ENCODE results near the gene SLC43A1.

GRCh38 chr11:57479021-57479663, 36.4 kb downstream of the SLC43A1 start:
- TF ChIP-seq CREB5 (CRISPR knock-in tag; IDR thresholded peaks at IDR 0.05; ENCODE audit: low read depth) (no peak), CSRNP3 (CRISPR knock-in tag; IDR thresholded peaks at IDR 0.05) (no peak), PATZ1 (CRISPR knock-in tag; IDR thresholded peaks at IDR 0.05; ENCODE audit: borderline replicate concordance) (no peak), RARB (CRISPR knock-in tag; IDR thresholded peaks at IDR 0.05) (no peak), TOX (CRISPR knock-in tag; IDR thresholded peaks at IDR 0.05; ENCODE audit: borderline replicate concordance) (no peak), SNAI2 (CRISPR knock-in tag; IDR thresholded peaks at IDR 0.05) (no peak), ARNTL (CRISPR knock-in tag; IDR thresholded peaks at IDR 0.05; ENCODE audit: borderline replicate concordance, low read depth) (no peak), ESRRG (CRISPR knock-in tag; IDR thresholded peaks at IDR 0.05) (no peak), ZC3H10 (CRISPR knock-in tag; IDR thresholded peaks at IDR 0.05) (no peak), TCF4 (CRISPR knock-in tag; IDR thresholded peaks at IDR 0.05; ENCODE audit: borderline replicate concordance) (no peak), PPARA (CRISPR knock-in tag; IDR thresholded peaks at IDR 0.05; ENCODE audit: borderline replicate concordance) (no peak), TSHZ2 (CRISPR knock-in tag; IDR thresholded peaks at IDR 0.05) (no peak), CSDC2 (CRISPR knock-in tag; IDR thresholded peaks at IDR 0.05) (no peak), BACH2 (CRISPR knock-in tag; IDR thresholded peaks at IDR 0.05; ENCODE audit: borderline replicate concordance) (no peak)
